ENCODE data around the gene KAZN. TPM values are rescaled to one million over a fixed set of nuclear protein-coding genes. Genes with fewer than 3 reads are reported as not detected.

KAZN gene
- polyA plus RNA-seq, 1 donor (not counting 4 experiments of a cell fraction or from before 2014, with no cell fraction given), result 5.9 TPM

DNA sequence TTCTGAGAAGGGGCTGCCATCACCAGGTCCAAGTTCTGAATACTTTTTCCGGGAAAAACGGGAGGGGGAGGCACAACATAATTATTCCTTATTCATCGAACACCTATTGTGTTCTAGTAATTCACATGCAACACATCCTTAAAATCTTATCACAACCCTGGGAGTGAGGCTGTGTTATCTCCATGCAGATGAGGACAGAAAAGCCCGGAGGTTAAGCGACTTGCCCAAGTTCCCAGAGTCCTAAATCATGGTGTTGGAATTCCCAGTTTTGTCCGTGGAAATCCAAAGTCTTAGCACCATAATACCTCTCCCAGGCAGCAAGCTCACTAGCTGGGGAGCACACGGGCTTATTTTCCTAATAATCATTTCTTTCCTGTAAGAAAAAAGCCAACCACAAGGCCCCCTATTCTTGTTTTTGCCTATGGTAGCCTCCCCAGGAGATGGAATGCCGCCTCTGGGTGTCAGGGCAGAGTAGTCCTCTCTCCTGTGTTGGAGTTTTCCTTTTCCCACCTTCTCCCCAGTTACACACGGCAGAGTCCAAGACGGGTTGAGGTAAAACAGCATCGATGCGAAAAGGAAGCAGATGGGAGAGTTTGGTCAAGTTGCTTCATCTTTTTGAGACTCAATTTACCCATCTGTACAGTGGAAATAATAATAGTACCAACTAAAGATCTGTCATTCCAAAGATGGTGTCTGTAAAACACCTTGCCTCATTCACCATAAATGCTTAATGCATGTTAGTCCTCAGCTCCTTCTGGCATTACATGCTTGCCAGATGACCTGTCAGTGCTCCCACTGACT is 327.1 kb downstream of the KAZN start:
- Histone ChIP-seq H3K4me1 (ENCODE audit: control insufficient read depth, extremely low read depth, insufficient read depth, low read length) (peaks cover 19% of the 10 kb centered on the region), H3K27ac (ENCODE audit: control insufficient read depth, insufficient read depth, low read length) (no peak overlapping the region), H3K4me3 (ENCODE audit: control insufficient read depth in 2 of 3, extremely low read depth in 1 of 3, insufficient read depth in 2 of 3, low read depth in 1 of 3, low read length in 3 of 3) (peak overlapping the region; percentile 67 to 78 (median 68)), H4K20me1 (ENCODE audit: control insufficient read depth, extremely low read depth, insufficient read depth, low read length) (peaks cover 9% of the 10 kb centered on the region), H3K9me1 (ENCODE audit: control insufficient read depth, extremely low read depth, insufficient read depth, low read length) (peaks cover 3% of the 10 kb centered on the region), H3K9me3 (ENCODE audit: control insufficient read depth, low read depth, low read length) (no peaks in the 10 kb centered on the region), H3K9ac (ENCODE audit: control insufficient read depth, extremely low read depth, insufficient read depth, low read length) (peak overlapping the region; percentile 64), H3K27me3 (ENCODE audit: control insufficient read depth, extremely low read depth, insufficient read depth, low read length) (no peaks in the 10 kb centered on the region), H3K4me2 (ENCODE audit: control insufficient read depth, extremely low read depth, insufficient read depth, low read depth, low read length) (peak overlapping the region; percentile 76), H3K36me3 (ENCODE audit: control insufficient read depth in 2 of 2, extremely low read depth in 1 of 2, insufficient read depth in 2 of 2, low read length in 2 of 2) (peaks cover 0 to 1% of the 10 kb centered on the region in 2 experiments), H2AFZ (ENCODE audit: control insufficient read depth, low read length) (no peak overlapping the region), H3K79me2 (ENCODE audit: control insufficient read depth, insufficient read depth, low read length) (peaks cover 51% of the 10 kb centered on the region)
- no peak for DNase-seq (ENCODE audit: low read depth, low spot score)
- TF ChIP-seq, protein P1, sequence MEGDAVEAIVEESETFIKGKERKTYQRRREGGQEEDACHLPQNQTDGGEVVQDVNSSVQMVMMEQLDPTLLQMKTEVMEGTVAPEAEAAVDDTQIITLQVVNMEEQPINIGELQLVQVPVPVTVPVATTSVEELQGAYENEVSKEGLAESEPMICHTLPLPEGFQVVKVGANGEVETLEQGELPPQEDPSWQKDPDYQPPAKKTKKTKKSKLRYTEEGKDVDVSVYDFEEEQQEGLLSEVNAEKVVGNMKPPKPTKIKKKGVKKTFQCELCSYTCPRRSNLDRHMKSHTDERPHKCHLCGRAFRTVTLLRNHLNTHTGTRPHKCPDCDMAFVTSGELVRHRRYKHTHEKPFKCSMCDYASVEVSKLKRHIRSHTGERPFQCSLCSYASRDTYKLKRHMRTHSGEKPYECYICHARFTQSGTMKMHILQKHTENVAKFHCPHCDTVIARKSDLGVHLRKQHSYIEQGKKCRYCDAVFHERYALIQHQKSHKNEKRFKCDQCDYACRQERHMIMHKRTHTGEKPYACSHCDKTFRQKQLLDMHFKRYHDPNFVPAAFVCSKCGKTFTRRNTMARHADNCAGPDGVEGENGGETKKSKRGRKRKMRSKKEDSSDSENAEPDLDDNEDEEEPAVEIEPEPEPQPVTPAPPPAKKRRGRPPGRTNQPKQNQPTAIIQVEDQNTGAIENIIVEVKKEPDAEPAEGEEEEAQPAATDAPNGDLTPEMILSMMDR (optimal IDR thresholded peaks at IDR 0.05 in 1 of 3, IDR thresholded peaks at IDR 0.05 in 1 of 3, conservative IDR thresholded peaks at IDR 0.05 in 1 of 3; ENCODE audit: extremely low read depth in 1 of 3, insufficient read depth in 2 of 3, low read length in 3 of 3), result peak in 1 of 3 experiments; percentile 24
- no peak for TF ChIP-seq EZH2 (IDR thresholded peaks at IDR 0.05; ENCODE audit: low read length)
- dilution Hi-C loops (cut with MboI; ENCODE audit: extremely low pct_ligation_motif_present, low sequenced_read_pairs), result no loop called here
- FAIRE-seq, result no peak

GRCh38 chr1:14926229-14926628 is 327.7 kb downstream of the KAZN start:
- no peaks in the 10 kb centered on the region for H3K27me3 ChIP-seq (ENCODE audit: control insufficient read depth, extremely low read depth, insufficient read depth, low read length)
- peak; percentile 46 for FAIRE-seq
- no peak overlapping the region for H3K4me3 ChIP-seq (ENCODE audit: control insufficient read depth in 2 of 3, extremely low read depth in 1 of 3, insufficient read depth in 2 of 3, low read depth in 1 of 3, low read length in 3 of 3)
- peaks cover 9% of the 10 kb centered on the region for H4K20me1 ChIP-seq (ENCODE audit: control insufficient read depth, extremely low read depth, insufficient read depth, low read length)
- peaks cover 57% of the 10 kb centered on the region for H3K79me2 ChIP-seq (ENCODE audit: control insufficient read depth, insufficient read depth, low read length)
- no peak overlapping the region for H2AFZ ChIP-seq (ENCODE audit: control insufficient read depth, low read length)
- H3K27ac ChIP-seq (ENCODE audit: control insufficient read depth, insufficient read depth, low read length), result no peak overlapping the region
- H3K4me1 ChIP-seq (ENCODE audit: control insufficient read depth, extremely low read depth, insufficient read depth, low read length), result peaks cover 19% of the 10 kb centered on the region
- no peak for DNase-seq (ENCODE audit: low read depth, low spot score)
- H3K9me1 ChIP-seq (ENCODE audit: control insufficient read depth, extremely low read depth, insufficient read depth, low read length), result peaks cover 3% of the 10 kb centered on the region
- H3K4me2 ChIP-seq (ENCODE audit: control insufficient read depth, extremely low read depth, insufficient read depth, low read depth, low read length), result peak overlapping the region; percentile 39
- H3K36me3 ChIP-seq (ENCODE audit: control insufficient read depth in 2 of 2, extremely low read depth in 1 of 2, insufficient read depth in 2 of 2, low read length in 2 of 2), result peaks cover 0 to 1% of the 10 kb centered on the region in 2 experiments
- no peak for TF ChIP-seq EZH2 (IDR thresholded peaks at IDR 0.05; ENCODE audit: low read length)
- TF ChIP-seq, protein P1 (optimal IDR thresholded peaks at IDR 0.05 in 1 of 3, IDR thresholded peaks at IDR 0.05 in 1 of 3, conservative IDR thresholded peaks at IDR 0.05 in 1 of 3; ENCODE audit: extremely low read depth in 1 of 3, insufficient read depth in 2 of 3, low read length in 3 of 3), result no peak
- dilution Hi-C loops (cut with MboI; ENCODE audit: extremely low pct_ligation_motif_present, low sequenced_read_pairs), result no loop called here
- H3K9me3 ChIP-seq (ENCODE audit: control insufficient read depth, low read depth, low read length), result no peaks in the 10 kb centered on the region
- H3K9ac ChIP-seq (ENCODE audit: control insufficient read depth, extremely low read depth, insufficient read depth, low read length), result no peak overlapping the region
